Fibroblast of villous mesenchyme (primary cell): Measurements from ENCODE around the gene MAST1. TPM values are rescaled to one million over a fixed set of nuclear protein-coding genes. Genes with fewer than 3 reads are reported as not detected.

Experiments used
- DNase-seq: peaks from one replicate; pipeline ENCODE4 v3.0.0-alpha.2; 2010; ENCODE audit warnings: low read depth
- H3K4me3 ChIP-seq: 2 replicates; pipeline ENCODE4 v1.5.1; 2011; ENCODE audit warnings: low read depth, mild to moderate bottlenecking, low read length
- CTCF ChIP-seq: IDR thresholded peaks from 2 replicates; pipeline ENCODE4 v1.5.1; 2012; ENCODE audit warnings: low read depth, mild to moderate bottlenecking, low read length; ENCODE audit not compliant: insufficient read depth
- total RNA-seq: library from RNA; depleted of rRNA; stranded (reverse); fragments of >200 nt; gene quantifications from 2 replicates; pipeline ENCODE4 v1.2.3, GENCODE V29; 2012

MAST1 gene
- total RNA-seq, 1 donor = under 0.01 TPM

- no peak for DNase-seq
- no peak for TF ChIP-seq CTCF
- no peak overlapping the region for H3K4me3 ChIP-seq
Observed at GRCh38 chr19:12834976-12835757, 3.1 kb upstream of the MAST1 start.

GRCh38 chr19:12836529-12836863 is 1.8 kb upstream of the MAST1 start:
- TF ChIP-seq CTCF = no peak
- H3K4me3 ChIP-seq = no peak overlapping the region

GRCh38 chr19:12837225-12837624 is 1.1 kb upstream of the MAST1 start:
- H3K4me3 ChIP-seq = no peak overlapping the region
- DNase-seq = no peak
- no peak for TF ChIP-seq CTCF

More at GRCh38 chr19:12836529-12836863, 1.8 kb upstream of the MAST1 start:
- no peak for DNase-seq

GRCh38 chr19:12838886-12839756 is 806 bp downstream of the MAST1 start:
- no peak for DNase-seq
- H3K4me3 ChIP-seq = no peak overlapping the region
- no peak for TF ChIP-seq CTCF

- peak; percentile 53 for DNase-seq
- H3K4me3 ChIP-seq = peak overlapping the region; percentile 45
- TF ChIP-seq CTCF = no peak
Observed at GRCh38 chr19:12840091-12841079, 2.1 kb downstream of the MAST1 start.

- no peak for TF ChIP-seq CTCF
- peak; percentile 19 for DNase-seq
- H3K4me3 ChIP-seq = peak overlapping the region; percentile 45
Observed at GRCh38 chr19:12841094-12841493, 2.8 kb downstream of the MAST1 start.
